ENCODE data around the gene ASS1.

The ASS1 gene

DNA sequence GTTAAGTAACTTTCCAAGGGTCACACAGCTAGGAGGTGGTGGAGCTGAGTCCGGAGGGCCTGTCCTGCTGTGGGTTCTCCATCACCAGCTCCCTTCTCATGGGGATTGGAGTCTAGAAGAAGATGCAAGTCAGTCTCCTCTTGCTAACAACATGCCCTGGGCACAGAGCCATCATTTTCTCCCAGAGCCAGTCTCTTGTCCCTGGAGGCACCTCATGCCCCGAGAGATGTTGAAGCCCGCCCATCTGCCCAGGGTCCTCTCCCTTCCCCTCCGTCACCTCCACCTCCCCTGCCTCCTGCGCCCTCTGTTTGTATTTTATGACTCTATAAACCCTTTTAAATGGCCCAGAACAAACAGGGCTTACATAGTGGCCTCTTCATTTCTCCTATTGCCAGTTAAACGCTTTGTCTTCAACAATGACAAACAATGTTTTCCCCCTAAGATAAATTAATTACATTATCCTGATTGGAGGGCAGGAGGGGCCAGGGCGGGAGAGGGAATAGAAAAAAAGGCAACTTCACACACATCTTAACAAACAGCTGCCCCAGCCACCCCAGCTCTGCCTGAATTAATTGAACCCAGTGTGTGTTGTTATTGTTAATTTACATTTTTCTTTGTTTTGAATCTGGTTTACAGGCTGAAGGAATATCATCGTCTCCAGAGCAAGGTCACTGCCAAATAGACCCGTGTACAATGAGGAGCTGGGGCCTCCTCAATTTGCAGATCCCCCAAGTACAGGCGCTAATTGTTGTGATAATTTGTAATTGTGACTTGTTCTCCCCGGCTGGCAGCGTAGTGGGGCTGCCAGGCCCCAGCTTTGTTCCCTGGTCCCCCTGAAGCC, 55.8 kb downstream of the ASS1 start:
- DNase-seq = no peak

GRCh38 chr9:130501639-130502038, 56.9 kb downstream of the ASS1 start:
- no peak for DNase-seq

DNA sequence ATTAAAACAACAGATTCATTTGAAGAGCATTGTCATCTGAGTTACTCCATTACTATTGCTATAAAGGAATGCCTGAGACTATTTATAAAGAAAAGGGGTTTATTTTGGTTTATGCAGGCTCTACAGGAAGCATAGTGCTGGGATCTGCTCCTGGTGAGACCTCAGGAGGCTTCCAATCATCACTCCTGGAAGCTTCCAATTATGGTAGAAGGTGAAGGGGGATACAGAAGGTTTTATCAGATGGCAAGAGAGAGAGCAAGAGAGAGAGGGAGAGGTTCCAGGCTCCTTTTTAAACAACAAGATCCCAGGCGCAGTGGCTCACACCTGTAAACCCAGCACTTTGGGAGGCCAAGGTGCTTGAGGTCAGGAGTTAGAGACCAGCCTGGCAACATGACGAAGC, 63.5 kb downstream of the ASS1 start:
- DNase-seq = no peak

GRCh38 chr9:130512199-130512598, 67.4 kb downstream of the ASS1 start:
- no peak for DNase-seq

- DNase-seq = no peak
Observed at GRCh38 chr9:130513078-130513477, 68.3 kb downstream of the ASS1 start.

- DNase-seq = no peak
Observed at GRCh38 chr9:130518233-130518632, 73.5 kb downstream of the ASS1 start.

GRCh38 chr9:130518943-130519799, 74.4 kb downstream of the ASS1 start:
- DNase-seq = no peak

- no peak for DNase-seq
Observed at GRCh38 chr9:130519927-130520326, 75.2 kb downstream of the ASS1 start.

DNA sequence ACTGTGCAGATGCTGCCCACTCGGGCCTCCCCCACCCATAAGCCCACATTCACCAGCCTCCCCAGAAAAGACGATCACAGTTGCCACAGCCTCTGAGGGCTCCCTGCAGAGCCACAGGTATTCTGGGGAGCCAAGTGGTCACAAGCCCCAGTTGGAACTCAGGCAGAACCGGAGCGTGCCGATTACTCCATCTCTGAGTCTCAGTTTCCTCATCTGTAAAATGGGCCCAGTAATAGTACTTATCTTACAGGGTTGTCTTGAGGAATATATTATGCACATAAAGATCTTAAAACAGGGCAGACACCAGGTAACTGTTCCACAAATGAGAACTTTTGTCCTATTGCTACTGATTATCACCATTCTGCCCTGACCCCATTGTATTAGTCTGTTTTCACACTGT, 77.0 kb downstream of the ASS1 start:
- no peak for DNase-seq

- DNase-seq = no peak
Observed at GRCh38 chr9:130522233-130522808, 77.6 kb downstream of the ASS1 start.

DNA sequence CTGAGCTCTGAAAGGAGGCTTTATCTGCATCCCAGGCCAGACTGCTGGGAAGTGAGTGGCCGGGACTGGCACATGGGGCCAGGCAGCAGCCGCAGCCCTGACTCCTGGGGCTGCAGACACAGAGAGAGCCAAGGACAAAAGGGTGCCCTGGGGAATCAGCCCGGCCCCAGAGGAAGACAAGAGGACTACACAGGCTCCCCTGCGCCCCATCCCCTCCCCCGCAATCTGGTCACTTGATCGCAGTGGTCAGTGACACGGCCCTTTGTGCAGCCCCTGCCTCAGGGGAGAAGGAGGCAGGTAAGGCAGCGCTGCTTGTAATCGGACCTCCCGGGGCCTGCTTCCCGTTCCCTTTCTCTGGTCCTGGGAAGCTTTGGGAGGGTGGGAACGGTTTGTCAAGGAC, 79.2 kb downstream of the ASS1 start:
- DNase-seq = no peak

DNA sequence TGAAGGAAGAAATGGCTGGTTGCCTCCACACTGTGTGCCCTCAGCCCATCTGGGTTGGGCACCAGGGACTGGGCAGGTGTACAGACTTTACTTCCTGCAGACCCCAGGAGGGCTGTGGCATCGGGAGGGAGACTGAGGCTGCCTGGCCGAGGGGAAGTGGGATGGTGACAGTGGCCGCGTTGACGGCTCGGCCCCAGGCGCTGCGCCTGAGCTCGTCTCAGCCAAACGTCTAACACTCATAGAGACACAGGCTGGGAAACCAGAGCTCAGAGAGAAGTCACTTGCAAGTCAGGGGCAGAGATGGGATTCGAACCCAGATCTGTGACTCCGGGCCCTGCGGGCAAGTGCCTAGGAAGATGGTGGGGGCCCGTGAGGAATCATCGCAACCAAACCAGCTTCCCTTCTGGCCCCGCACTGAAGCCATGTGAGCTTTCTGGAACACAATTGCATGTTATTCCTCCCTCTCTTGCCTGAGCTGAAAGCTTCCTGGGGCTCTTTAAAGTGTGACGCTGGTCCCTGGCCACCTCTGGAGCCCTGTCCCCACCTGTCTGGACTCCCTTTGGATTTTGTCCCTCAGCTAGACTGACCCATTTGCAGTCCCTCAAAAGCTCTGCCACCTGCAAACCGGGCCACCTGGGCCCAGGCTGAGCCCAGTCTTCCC, 81.6 kb downstream of the ASS1 start:
- no peak for DNase-seq

DNA sequence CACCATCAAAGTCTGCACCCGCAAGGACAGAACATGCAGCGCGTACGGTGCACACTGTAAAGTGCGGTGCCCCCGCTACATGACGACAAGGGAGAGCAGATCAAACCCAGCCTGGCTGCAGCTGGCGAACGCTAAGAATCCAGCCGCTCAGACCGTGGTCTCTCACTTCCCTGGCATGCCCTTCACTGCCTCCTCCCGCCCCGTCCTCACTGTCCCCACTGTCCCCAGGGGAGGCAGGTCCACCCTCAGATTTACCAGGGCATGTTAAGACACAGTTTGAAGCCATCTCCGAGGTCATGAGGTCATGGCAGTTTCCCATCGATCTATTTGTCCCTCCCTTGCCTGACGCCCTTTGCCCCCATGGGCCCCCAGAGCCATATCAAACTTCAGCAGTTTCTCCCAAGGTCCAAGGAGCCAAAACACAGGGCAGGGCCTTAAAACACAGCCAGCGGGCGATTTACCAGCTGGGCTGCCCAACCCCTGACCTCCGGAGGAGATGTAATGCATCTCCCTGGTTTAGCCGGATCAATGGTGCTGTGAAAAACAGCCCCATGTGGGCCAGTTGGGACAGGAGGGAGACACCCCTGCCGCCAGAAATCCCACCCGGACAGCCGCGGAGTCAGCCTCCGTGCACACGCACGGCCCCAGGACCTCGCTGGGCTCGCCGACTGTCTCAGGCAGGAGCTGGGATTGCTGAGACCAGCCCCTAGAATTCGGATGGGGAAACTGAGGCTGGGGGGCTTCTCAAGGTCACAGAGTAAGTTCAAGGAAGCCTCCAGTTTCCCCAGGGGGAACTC, 82.3 kb downstream of the ASS1 start:
- no peak for DNase-seq

- DNase-seq = no peak
Observed at GRCh38 chr9:130527651-130528310, 83.0 kb downstream of the ASS1 start.

DNA sequence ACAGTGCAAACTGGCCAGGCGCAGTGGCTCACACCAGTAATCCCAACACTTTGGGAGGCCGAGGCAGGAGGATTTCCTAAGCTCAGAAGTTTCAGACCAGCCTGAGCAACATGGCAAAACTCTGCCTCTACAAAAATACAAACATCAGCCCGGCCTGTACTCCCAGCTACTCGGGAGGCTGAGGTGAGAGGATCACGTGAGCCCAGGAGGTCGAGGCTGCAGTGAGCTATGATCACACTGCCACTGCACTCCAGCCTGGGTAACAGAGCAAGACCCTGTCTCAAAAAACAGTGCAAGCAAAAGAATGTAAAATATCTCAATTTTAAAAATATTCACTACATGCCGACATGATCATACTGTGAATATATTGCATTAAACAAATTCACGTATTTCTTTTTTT, 83.9 kb downstream of the ASS1 start:
- no peak for DNase-seq

- no peak for DNase-seq
Observed at GRCh38 chr9:130530938-130531337, 86.2 kb downstream of the ASS1 start.

DNA sequence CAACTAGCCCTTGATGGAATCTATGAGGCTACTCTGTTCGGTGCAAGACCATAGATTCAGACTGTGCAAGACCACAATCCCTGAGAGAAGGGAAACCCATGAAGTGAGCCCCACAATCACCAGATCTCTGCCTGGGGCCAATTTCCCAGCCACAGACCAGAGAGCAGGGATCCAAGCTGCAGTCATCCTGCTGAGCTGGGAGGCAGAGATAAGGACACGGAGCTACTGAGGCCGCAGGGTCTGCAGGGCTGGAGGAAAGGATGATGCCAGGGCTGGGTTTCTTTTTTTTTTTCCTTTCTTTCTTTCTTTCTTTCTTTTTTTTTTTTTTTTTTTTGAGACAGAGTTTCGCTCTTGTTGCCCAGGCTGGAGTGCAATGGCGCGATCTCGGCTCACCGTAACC, 86.9 kb downstream of the ASS1 start:
- no peak for DNase-seq

DNA sequence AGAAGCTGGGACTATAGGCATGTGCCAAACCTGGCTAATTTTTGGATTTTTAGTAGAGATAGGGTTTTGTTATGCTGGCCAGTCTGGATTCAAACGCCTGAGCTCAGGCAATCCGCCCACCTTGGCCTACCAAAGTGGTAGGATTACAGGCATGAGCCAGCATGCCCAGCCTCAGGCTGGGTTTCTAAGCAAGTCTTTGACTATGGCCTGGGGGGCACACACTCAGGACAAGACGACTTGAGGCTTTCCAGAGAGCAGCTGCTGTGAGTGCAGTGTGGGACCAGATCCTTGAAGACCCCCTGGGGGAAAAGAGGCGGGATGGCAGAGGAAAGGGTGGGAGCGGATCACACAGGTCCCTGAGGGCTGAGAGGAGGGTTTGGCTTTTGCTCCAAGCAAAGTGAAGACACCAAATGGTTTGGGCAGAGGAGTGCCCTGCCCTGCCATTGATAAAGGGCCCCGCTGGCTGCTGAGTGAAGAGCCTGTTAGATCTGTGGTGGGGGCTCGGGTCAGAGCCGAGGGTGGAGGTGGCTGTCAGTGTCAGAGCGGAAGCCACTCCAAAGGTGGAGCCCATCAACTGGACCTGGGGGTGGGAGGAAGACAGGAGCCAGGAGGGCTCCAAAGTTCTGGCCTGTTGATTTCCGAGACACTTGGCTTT, 87.8 kb downstream of the ASS1 start:
- DNase-seq = no peak

DNA sequence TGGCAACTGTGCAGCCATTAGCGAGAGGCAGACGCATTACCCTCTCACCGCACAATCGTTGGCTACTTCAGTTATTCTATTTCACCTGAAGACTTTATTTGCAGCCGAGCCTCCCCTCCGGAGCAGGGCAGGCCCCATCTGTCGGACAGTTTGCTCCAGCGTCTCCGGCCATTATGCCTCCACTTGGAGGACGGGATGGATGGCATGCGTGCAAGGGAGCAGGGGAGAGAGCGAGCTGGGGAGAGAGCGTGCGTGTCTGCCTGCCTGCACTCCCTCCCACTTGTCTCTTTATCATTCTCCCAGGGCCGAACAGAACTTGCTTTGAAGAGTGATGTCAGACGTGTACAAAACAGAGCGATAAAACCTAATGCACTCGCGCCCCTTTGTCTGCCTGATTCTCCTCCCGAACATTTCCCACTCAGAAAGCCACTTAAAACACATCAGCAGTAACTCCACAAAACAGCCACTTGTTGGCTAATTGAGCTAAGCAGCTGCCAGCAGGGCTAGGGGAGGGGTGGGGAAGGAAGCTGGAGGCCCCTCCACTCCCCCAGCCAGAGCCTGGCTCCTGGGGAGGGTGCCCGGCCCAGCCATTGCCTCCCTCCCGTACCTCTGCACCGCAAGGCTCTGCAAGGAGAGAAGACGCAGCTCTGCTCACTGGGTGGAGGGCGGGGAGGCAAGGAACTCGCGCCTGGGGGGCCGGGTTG, 91.2 kb downstream of the ASS1 start:
- DNase-seq = no peak

DNA sequence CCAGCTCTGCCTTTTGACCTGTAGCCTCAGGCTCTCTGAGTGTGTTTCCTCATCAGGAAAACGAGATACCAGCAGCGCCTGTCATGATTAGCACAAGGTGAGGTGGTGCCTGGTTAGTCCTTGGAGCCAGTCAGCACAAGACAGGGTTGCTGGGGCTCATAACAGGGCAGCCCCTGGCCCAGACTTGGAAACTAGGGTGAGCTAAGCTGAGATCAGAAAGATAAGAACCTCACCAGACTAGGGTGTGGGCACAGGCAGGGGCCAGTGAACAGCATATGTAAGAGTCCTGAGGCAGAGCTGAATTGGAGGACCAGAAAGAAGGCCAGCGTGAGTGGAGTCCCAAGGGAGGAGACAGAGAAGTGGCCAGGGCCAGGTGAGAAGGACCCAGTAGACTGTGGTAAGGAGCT, 91.9 kb downstream of the ASS1 start:
- no peak for DNase-seq

Measured in right hindlimb (tissue), 1 donor.